Activated CD8-positive, alpha-beta T cell treated with anti-CD3 and anti-CD28 coated beads, Interleukin-2, amount 10 ng/mL, durations not matched to agents 7 days and 5 days (primary cell): ENCODE data around the gene MEA1. TPM values are rescaled to one million over a fixed set of nuclear protein-coding genes. Genes with fewer than 3 reads are reported as not detected.
A peak's percentile ranks its signal among the peaks of the same experiment; 100 is the strongest.

Source experiments
- ATAC-seq: fragments of 150-1000 bp; cut with Tn5 transposase; one replicate; pipeline ENCODE4 v1.10.0; 2021; ENCODE audit warnings: moderate library complexity
- CTCF ChIA-PET: fragments of 350-600 bp; sonication (Branson Sonifier 250); formaldehyde crosslinking; loops from one replicate; lab custom pipeline; 2021; ENCODE audit warnings: antibody characterized with exemption; lab: Charles Lee
- POLR2A ChIA-PET: fragments of 350-600 bp; sonication (Branson Sonifier 250); formaldehyde crosslinking; loops from one replicate; lab custom pipeline; 2021; ENCODE audit warnings: antibody characterized with exemption; lab: Charles Lee
- DNase-seq: peaks from one replicate; pipeline ENCODE4 v3.0.0-alpha.2; 2020
- H3K27ac Mint-ChIP-seq: one replicate; pipeline ENCODE4 v1.8.0; 2021; ENCODE audit warnings: mild to moderate bottlenecking, mixed read lengths
- H3K27me3 Mint-ChIP-seq: one replicate; pipeline ENCODE4 v1.8.0; 2021; ENCODE audit warnings: low read depth, mixed read lengths
- H3K36me3 Mint-ChIP-seq: one replicate; pipeline ENCODE4 v1.8.0; 2021; ENCODE audit warnings: low read depth, mixed read lengths
- H3K4me1 Mint-ChIP-seq: one replicate; pipeline ENCODE4 v1.8.0; 2021; ENCODE audit warnings: low read depth, mixed read lengths
- H3K4me3 Mint-ChIP-seq: one replicate; pipeline ENCODE4 v1.8.0; 2021; ENCODE audit warnings: mild to moderate bottlenecking, mixed read lengths
- H3K9me3 Mint-ChIP-seq: one replicate; pipeline ENCODE4 v1.8.0; 2022; ENCODE audit warnings: mixed read lengths; ENCODE audit not compliant: insufficient read depth
- total RNA-seq, 2 experiments: library from RNA; stranded (reverse); gene quantifications; one replicate each; pipeline ENCODE4 v1.2.3, GENCODE V29; 2021

MEA1 gene
- total RNA-seq, 2 experiments from 2014 or later: 77.1 to 84.1 TPM

DNA sequence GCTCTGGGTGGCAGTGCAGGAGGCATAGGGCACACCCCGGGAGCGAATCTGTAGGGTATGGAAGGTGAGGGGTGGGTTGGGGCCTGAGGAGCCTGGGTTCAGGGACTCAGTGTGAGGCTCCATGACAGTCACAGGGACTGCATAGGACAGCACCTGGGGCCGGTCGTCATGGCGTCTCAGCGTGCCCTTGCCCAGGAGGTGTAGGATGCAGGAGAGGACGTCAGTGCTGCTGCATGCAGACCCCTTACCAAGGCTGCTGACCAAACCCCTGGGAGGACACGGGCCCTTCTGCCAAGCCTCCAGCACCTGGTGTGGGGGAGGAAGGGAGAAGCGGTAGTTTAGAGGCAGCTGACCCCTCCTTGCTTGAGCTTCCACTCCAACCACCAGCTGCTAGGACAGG, 24.0 kb upstream of the MEA1 start:
- no peaks in the 10 kb centered on the region for H3K27me3 Mint-ChIP-seq
- peaks cover 40% of the 10 kb centered on the region for H3K36me3 Mint-ChIP-seq
- no peak overlapping the region for H3K4me3 Mint-ChIP-seq
- ChIA-PET CTCF (interaction anchor here (1.5 kb wide), 1 partner anchor 106 kb away, joined by 3 read pairs; no protein-coding TSS in a partner anchor), POLR2A (no interaction called here)
- H3K9me3 Mint-ChIP-seq: no peaks in the 10 kb centered on the region
- ATAC-seq: no peak
- no peak for DNase-seq
- H3K27ac Mint-ChIP-seq: peak overlapping the region; percentile 57
- no peaks in the 10 kb centered on the region for H3K4me1 Mint-ChIP-seq

DNA sequence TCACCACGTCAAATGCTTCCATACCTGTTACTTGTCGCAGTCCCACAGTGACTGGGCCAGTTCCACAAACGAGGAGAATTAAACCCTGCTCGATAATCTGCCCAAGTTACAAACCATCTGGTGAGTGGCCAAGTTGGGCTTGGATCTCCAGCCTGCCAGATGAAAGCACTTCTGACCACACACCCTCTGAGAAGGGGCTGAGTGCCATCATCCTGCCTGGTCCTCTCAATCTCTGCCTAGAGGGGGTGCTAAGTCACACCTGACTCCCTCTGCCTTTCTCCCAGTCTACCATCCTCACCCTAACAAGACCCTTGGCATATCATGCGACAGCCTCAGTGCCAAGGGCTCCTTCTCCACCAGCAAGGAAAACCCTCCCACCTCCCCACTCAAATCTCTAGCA, 23.5 kb upstream of the MEA1 start:
- no peaks in the 10 kb centered on the region for H3K27me3 Mint-ChIP-seq
- H3K9me3 Mint-ChIP-seq: no peaks in the 10 kb centered on the region
- H3K4me3 Mint-ChIP-seq: no peak overlapping the region
- no peaks in the 10 kb centered on the region for H3K4me1 Mint-ChIP-seq
- peak overlapping the region; percentile 57 for H3K27ac Mint-ChIP-seq
- ATAC-seq (no peak), DNase-seq (no peak)
- peaks cover 38% of the 10 kb centered on the region for H3K36me3 Mint-ChIP-seq
- ChIA-PET CTCF (interaction anchor here (1.5 kb wide), 1 partner anchor 106 kb away, joined by 3 read pairs; no protein-coding TSS in a partner anchor), POLR2A (no interaction called here)

DNA sequence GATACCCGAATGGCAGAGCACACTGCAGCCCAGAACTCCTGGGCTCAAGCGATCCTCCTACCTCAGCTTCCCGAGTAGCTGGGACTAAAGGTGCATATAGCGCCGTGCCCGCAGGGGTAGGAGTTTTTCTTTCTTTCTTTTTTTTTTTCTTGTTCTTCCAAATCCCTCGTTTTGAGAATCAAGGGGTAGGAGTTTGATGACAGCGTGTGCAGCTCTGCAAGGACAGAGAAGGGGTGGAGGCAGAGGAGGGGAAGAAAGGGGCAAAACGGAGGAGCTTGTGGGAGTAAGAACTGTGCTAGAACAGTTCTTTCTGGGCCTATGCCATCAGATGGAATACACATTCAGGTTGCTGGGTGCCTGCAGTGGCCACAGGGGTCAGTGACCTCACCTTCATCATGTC, 23.0 kb upstream of the MEA1 start:
- Mint-ChIP-seq H3K36me3 (peaks cover 41% of the 10 kb centered on the region), H3K4me3 (no peak overlapping the region), H3K9me3 (no peaks in the 10 kb centered on the region), H3K27ac (no peak overlapping the region), H3K27me3 (no peaks in the 10 kb centered on the region), H3K4me1 (no peaks in the 10 kb centered on the region)
- DNase-seq: no peak
- POLR2A ChIA-PET: no interaction called here
- CTCF ChIA-PET: no interaction called here
- ATAC-seq: no peak

GRCh38 chr6:43035495-43036194, 21.9 kb upstream of the MEA1 start:
- H3K4me1 Mint-ChIP-seq: no peaks in the 10 kb centered on the region
- no peaks in the 10 kb centered on the region for H3K27me3 Mint-ChIP-seq
- CTCF ChIA-PET: no interaction called here
- POLR2A ChIA-PET: interaction anchor here (1.6 kb wide), 1 partner anchor 51 kb away, joined by 3 read pairs; the partner anchor contains the start of gene PPP2R5D
- H3K36me3 Mint-ChIP-seq: peaks cover 45% of the 10 kb centered on the region
- H3K27ac Mint-ChIP-seq: peak overlapping the region; percentile 64
- no peaks in the 10 kb centered on the region for H3K9me3 Mint-ChIP-seq
- ATAC-seq (no peak), DNase-seq (no peak)
- H3K4me3 Mint-ChIP-seq: no peak overlapping the region

- no peak overlapping the region for H3K4me3 Mint-ChIP-seq
- H3K4me1 Mint-ChIP-seq: no peaks in the 10 kb centered on the region
- no peak overlapping the region for H3K27ac Mint-ChIP-seq
- H3K27me3 Mint-ChIP-seq: no peaks in the 10 kb centered on the region
- ChIA-PET POLR2A (interaction anchor here (0.6 to 1.6 kb wide), 2 partner anchors 50 to 61 kb away, joined by 3 read pairs; partner anchors contain the start of gene PPP2R5D), CTCF (interaction anchor here (1.5 kb wide), 1 partner anchor 14 kb away, joined by 4 read pairs; no protein-coding TSS in a partner anchor)
- H3K9me3 Mint-ChIP-seq: no peaks in the 10 kb centered on the region
- DNase-seq (no peak), ATAC-seq (no peak)
- peaks cover 50% of the 10 kb centered on the region for H3K36me3 Mint-ChIP-seq
These were observed 20.4 kb upstream of the MEA1 start for GRCh38 chr6:43034190-43034525.

DNA sequence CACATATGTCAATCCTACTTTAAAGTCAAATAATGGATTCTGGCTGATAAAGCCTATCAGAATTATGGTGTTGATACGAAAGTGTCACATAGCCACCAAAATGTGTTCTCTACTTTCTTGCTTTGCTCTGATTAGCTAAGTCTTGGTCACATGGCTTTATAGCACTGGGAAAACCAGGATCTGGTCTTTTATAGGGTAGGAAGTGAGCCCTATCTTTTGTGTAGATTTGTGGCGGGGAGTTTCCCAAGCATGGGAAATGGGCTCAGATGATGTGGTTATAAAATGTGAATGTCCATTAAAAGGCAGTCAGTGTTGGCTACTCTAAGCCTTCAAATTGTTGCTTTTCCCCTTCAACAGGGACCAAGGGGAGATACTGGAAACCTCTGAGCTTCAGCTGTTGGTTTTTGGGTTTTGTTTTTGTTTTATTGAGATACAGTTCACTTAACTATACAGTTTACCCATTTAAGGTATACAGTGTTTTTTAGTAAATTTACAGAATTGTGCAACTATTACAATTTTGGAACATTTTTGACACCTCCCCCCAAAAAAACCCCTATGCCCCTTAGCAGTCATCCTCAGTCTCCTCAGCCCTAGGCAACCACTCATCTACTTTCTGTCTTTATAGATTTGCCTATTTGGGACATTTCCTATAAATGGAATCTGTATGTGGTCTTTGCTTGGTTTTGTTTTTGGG, 19.9 kb upstream of the MEA1 start:
- Mint-ChIP-seq H3K36me3 (peaks cover 50% of the 10 kb centered on the region), H3K27me3 (no peaks in the 10 kb centered on the region), H3K4me1 (no peaks in the 10 kb centered on the region)

DNA sequence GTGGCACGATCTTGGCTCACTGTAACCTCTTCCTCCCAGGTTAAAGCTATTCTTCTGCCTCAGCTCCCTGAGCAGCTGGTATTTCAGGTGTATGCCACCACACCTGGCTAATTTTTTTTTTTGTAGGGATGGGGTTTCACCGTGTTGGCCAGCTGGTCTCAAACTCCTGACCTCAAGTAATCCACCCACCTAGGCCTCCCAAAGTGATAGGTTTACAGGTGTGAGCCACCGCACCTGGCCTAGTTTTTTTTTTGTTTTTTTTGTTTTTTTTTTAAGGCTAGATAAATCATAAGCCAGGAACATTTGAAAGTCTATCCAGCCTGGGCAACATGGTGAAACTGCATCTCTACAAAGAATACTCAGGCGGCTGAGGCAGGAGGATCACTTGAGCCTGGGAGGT, 18.6 kb upstream of the MEA1 start:
- H3K4me1 Mint-ChIP-seq: no peaks in the 10 kb centered on the region
- peaks cover 50% of the 10 kb centered on the region for H3K36me3 Mint-ChIP-seq
- no peak overlapping the region for H3K27ac Mint-ChIP-seq
- H3K9me3 Mint-ChIP-seq: no peaks in the 10 kb centered on the region
- H3K4me3 Mint-ChIP-seq: no peak overlapping the region
- DNase-seq (no peak), ATAC-seq (no peak)
- ChIA-PET POLR2A (interaction anchor here (0.6 to 1.4 kb wide), 2 partner anchors 12 to 35 kb away, joined by 3 to 5 read pairs; no protein-coding TSS in a partner anchor), CTCF (interaction anchor here (1.5 kb wide), 1 partner anchor 115 kb away, joined by 3 read pairs; no protein-coding TSS in a partner anchor)
- H3K27me3 Mint-ChIP-seq: no peaks in the 10 kb centered on the region

More for the DNA sequence above, 19.9 kb upstream of the MEA1 start:
- no peak overlapping the region for H3K27ac Mint-ChIP-seq
- H3K9me3 Mint-ChIP-seq: no peaks in the 10 kb centered on the region
- ATAC-seq (no peak), DNase-seq (no peak)
- CTCF ChIA-PET: interaction anchor here (1.1 to 1.5 kb wide), 3 partner anchors 14 to 114 kb away, joined by 3 to 4 read pairs (median 3); no protein-coding TSS in a partner anchor
- POLR2A ChIA-PET: interaction anchor here (0.8 to 1.6 kb wide), 2 partner anchors 19 to 49 kb away, joined by 3 to 4 read pairs; partner anchors contain the start of genes KLHDC3 and PPP2R5D
- no peak overlapping the region for H3K4me3 Mint-ChIP-seq

DNA sequence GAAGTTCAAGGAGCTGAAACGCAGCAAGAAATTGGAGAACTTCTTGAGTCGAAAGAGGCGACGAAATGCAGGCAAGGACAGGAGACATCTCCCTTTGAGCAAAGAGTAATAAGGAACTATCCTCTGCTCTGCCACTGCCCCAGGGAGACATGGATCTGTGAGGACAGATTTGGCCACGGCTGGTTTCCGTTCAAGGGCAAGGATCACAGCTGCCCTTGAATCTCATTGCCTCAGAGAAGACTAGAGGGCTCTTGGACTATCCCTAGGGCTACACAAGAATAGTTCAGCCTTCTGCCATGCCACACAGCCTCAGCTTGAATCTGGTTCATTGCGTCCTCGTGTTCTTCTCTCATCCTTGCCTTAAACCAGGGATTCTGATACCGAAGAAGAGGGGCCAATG, 15.4 kb upstream of the MEA1 start:
- H3K9me3 Mint-ChIP-seq: no peaks in the 10 kb centered on the region
- ATAC-seq (no peak), DNase-seq (no peak)
- H3K36me3 Mint-ChIP-seq: peaks cover 58% of the 10 kb centered on the region
- CTCF ChIA-PET: interaction anchor here (1.0 kb wide), 1 partner anchor 115 kb away, joined by 3 read pairs; no protein-coding TSS in a partner anchor
- POLR2A ChIA-PET: no interaction called here
- H3K4me3 Mint-ChIP-seq: no peak overlapping the region
- H3K27ac Mint-ChIP-seq: no peak overlapping the region
- no peaks in the 10 kb centered on the region for H3K27me3 Mint-ChIP-seq
- peaks cover 7% of the 10 kb centered on the region for H3K4me1 Mint-ChIP-seq

DNA sequence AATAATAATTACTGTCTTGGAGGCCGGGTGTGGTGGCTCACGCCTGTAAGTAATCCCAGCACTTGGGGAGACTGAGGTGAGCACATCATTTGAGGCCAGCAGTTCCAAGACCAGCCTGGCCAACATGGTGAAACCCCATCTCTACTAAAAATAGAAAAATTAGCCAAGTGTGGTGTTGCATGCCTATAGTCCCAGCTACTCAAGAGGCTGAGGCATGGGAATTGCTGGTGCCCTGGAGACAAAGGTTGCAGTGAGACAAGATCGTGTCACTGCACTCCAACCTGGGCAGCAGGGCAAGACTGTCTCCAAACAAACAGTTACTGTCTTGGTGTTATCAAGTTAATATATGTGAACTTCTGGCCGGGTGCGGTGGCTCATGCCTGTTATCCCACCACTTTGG, 12.6 kb upstream of the MEA1 start:
- Mint-ChIP-seq H3K27me3 (no peaks in the 10 kb centered on the region), H3K36me3 (peaks cover 50% of the 10 kb centered on the region), H3K9me3 (no peaks in the 10 kb centered on the region), H3K27ac (no peak overlapping the region), H3K4me1 (peaks cover 17% of the 10 kb centered on the region), H3K4me3 (no peak overlapping the region)
- ChIA-PET CTCF (interaction anchor here (0.5 kb wide), 1 partner anchor 16 kb away, joined by 5 read pairs; no protein-coding TSS in a partner anchor), POLR2A (no interaction called here)
- DNase-seq (no peak), ATAC-seq (no peak)

DNA sequence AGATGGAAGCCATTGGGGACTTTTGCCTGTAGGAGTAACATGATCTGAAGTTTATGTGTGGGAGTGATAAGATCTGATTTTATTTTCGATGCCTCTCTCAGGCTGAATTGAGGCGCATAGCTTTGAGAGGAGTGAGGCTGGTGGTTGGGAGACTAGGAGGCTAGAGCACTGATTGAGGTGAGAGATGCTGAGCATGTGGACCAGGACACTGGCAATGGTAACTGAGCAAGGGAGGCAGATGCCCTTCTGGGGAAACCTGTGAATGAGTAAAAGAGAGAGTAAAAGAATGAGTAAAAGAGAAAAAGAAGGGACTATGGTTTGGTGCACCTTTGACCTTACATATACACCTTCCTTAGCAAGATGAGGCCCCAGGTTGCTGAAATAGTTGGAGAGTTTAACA, 10.7 kb upstream of the MEA1 start:
- Mint-ChIP-seq H3K36me3 (peaks cover 45% of the 10 kb centered on the region), H3K27me3 (no peaks in the 10 kb centered on the region), H3K9me3 (no peaks in the 10 kb centered on the region), H3K4me1 (peaks cover 26% of the 10 kb centered on the region), H3K4me3 (no peak overlapping the region), H3K27ac (peak overlapping the region; percentile 28)
- DNase-seq (no peak), ATAC-seq (no peak)
- ChIA-PET CTCF (interaction anchor here (0.8 to 1.0 kb wide), 2 partner anchors 8 to 10 kb away, joined by 3 read pairs; partner anchors contain the start of gene KLHDC3), POLR2A (no interaction called here)

DNA sequence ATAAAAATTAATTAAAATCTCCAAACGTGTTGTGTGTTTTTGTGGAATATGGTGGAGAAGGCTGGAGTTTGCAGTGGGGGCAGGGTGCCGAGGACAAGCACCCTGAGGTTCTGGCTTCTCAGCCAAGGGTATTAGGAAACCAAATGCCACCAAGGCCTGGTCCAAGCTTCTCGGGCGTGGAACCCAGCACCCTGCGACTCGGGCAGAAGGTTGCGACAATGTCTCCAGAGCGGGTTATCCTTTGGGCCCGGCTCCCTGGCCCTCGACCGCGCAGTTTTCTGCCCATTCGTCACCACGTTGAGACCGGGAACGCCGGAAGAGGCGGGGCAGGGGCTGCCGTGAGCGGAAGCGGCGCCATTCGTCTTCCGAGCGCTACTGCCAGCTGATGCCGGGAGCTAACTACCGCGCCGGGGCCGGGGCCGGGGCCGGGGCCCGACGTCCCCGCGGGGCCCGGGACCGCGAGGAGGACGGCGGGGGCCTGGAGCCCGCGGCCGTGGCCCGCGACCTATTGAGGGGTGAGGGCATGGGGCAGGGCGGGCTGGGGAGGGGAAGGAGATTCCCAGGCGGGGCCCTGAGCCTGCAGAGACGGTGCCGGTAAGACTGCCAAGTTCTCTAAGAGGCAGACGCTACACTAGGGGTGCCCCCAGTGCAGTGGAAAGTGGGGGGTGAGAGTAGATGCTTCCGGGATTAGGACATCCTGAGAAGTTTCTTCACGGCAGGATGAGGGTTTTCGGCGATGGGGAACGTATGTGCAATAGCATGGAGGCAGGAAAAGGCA, 7.7 kb upstream of the MEA1 start, which contains the start of gene RRP36:
RRP36 (plus strand) TSS at position 354 of the 778 bp plus-strand sequence; CDS start at position 386, 32 bp downstream.
- peak within 1 kb of the TSS; percentile 92 for H3K27ac Mint-ChIP-seq
- H3K4me3 Mint-ChIP-seq: peak within 1 kb of the TSS; percentile 90
- no peaks in the 10 kb centered on the region for H3K27me3 Mint-ChIP-seq
- H3K9me3 Mint-ChIP-seq: no peaks in the 10 kb centered on the region
- POLR2A ChIA-PET: interaction anchor here (0.6 to 2.0 kb wide), 11 partner anchors 11 to 631 kb away, joined by 3 to 7 read pairs (median 5); partner anchors contain the start of genes CNPY3, CUL7, PEX6 and PPP2R5D
- DNase-seq (peak; percentile 65), ATAC-seq (peak; percentile 79)
- peaks cover 31% of the 10 kb centered on the region for H3K4me1 Mint-ChIP-seq
- CTCF ChIA-PET: interaction anchor here (1.0 to 2.6 kb wide), 7 partner anchors 19 to 122 kb away, joined by 3 to 16 read pairs (median 4); partner anchors contain the start of genes CUL7 and PEX6
- H3K36me3 Mint-ChIP-seq: peaks cover 45% of the 10 kb centered on the region
